GM19452 (cell line): Measurements from ENCODE around the gene GP9.

Source experiments
- ATAC-seq: cut with Tn5 transposase; IDR thresholded peaks from one replicate; pipeline ENCODE4 v1.9.1; 2021; ENCODE audit not compliant: unreplicated experiment

GP9 gene

GRCh38 chr3:129027544-129027880 lies 33.1 kb upstream of the GP9 start:
- no peak for ATAC-seq

DNA sequence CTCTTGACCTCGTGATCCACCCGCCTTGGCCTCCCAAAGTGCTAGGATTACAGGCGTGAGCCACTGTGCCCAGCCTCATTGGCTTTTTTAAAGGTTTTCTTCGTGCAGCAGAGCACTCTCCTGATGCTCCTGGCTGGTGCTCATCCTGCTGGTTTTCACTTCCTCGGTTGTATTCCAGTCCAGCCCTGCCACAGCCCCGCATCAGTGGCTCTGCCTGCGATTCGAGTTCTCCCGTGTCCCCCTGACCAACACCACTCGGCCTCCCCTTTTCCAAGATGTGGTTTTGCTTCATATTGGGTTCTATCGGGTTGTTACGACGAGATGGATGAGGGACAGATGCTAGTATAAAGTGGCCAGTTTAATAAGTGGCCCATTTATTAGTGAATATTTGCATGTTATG lies 31.7 kb upstream of the GP9 start:
- ATAC-seq, result no peak

DNA sequence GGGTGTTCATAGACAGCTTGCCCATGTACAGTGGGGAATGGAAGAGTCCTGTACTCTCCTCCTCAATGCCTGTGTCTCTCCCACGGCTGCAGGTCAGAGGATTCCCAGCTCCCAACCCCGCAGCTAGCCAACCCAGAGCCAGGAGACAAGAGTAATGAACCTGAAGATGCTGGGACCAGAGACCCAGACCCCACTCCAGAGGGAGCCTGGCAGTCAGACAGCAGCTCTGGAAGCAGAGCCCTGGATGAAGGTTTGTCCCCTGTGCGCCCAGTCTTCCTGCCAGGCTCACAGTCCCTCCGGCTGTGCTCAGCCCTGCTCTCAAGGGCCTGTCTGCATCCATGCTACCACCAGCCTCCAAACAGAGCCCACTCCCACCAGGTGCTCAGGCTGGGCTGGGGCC lies 30.0 kb upstream of the GP9 start:
- no peak for ATAC-seq

DNA sequence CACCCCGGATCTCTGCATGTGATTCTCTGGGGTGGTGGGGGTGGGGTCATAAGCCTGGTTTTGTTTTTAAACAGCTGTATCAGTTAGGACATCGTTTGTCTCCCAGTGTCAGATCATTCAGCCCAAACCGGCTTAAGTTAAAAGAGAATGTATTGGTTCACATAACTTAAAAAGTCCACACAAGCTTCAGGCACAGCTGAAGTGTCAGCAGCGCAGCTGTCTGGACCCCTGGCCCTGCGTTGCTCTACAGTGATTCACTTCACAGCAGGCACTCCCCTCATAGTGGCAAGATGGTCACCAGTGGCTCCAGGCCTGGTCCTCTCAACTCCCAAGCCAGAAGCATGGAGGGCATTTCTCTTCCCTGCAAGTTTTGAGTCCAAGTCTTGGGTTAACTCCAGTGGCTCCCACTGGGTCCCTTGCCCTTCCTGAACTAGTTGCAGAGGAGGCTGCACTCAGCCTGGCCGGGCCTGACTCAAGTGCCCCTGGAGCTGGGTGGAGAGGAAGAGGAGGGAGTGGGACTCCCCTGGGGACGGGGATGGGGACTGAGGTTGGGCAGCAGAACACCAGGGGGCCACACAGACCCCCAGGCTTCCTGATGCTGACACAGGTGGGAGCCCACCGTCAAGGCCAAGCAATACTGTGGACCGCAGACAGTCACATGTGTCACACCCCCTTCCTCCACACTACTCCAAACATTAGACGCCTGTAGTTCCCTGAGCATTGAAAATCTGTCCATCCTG lies 28.9 kb upstream of the GP9 start:
- ATAC-seq, result no peak

DNA sequence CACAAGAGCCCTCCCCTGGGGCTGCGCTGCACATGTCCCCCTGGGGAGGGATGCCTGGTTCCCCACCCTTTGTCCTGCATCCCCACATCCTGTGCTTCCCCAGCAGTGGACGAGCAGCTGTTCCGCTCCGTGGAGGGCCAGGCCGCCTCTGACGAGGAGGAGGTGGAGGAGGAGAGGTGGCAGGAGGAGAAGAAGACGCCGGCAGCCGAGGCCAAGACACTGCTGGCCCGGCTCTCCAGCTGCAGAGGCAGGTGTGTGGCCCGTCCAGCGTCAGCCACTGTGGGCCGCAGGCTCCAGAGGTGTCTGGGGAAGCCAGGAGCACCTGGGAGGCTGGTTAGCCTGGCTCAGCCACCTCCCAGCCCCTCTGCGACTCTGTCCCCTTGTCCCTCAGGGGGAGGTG lies 27.9 kb upstream of the GP9 start:
- no peak for ATAC-seq

DNA sequence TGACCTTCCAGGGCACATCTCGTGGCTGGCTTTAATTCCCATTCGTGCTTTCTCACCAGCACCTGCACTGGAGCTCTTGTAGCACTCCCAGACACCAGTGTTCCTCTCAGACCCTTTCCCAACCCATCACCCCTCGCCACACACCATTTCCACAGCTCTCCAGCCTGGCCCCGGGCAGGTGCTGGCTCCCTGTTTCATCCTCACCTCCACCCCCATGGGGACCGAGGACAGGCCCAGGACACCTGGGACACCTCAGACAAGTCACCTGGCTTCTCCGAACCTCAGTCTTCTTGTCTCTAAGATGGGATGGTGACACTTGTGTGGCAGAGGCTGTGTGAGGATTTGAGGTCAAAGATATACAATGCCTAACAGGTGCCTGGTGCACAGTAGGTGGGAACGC lies 27.4 kb upstream of the GP9 start:
- no peak for ATAC-seq

DNA sequence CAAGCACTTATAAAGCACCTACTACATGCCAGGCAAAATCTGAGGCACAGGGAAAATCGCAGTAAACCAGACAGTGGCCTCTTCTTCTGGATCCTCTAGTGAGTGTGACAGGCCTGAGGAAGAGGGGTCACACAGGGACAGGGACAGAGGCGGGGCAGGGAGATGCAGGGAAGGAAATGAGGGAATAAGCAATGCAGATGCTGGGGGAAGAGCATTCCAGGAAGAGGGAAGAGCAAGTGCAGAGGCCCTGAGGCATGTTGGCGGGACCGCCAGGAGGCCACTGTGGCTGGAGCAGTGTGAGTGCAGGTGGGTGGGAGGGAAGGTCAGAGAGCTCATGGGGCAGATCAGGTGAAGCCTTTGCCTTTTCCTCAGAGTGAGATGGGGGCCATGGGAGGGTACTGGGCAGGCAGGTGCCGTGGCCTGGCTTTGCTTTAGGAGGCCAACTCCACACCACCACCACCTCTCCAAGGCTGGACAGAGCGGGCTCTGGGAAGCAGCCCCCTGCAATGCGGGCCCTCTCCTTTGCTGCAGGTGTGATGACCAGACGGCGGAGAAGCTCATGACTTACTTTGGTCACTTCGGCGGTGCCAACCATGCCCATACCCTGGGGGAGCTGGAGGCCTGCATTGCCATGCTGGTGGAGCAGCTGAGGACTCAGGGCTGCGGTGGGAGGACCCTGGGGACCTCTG lies 26.8 kb upstream of the GP9 start:
- no peak for ATAC-seq

DNA sequence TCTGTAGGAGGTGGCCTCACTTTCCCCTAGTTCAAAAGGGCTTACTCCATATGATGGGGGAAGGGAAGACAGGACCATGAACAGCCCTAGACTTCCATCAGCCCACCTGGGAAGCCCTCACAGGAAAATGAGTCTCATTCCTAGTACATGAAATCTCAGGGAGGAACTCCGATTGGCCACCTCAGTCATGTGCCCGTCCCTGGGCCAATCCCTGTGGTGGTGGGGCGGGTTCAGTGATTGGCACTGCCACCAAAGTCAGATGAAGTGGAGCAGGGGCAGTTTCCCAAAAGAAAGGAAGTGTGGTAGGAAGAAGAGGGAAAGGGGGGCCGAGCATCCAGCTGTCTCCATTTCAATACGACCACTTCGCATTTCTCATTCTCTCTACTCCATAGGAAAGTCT lies 25.9 kb upstream of the GP9 start:
- ATAC-seq, result no peak

- ATAC-seq, result no peak
These were observed 25.0 kb upstream of the GP9 start for GRCh38 chr3:129035360-129036221.

GRCh38 chr3:129036222-129037092 lies 24.1 kb upstream of the GP9 start:
- no peak for ATAC-seq

- ATAC-seq, result no peak
These were observed 23.5 kb upstream of the GP9 start for GRCh38 chr3:129037093-129037419.

DNA sequence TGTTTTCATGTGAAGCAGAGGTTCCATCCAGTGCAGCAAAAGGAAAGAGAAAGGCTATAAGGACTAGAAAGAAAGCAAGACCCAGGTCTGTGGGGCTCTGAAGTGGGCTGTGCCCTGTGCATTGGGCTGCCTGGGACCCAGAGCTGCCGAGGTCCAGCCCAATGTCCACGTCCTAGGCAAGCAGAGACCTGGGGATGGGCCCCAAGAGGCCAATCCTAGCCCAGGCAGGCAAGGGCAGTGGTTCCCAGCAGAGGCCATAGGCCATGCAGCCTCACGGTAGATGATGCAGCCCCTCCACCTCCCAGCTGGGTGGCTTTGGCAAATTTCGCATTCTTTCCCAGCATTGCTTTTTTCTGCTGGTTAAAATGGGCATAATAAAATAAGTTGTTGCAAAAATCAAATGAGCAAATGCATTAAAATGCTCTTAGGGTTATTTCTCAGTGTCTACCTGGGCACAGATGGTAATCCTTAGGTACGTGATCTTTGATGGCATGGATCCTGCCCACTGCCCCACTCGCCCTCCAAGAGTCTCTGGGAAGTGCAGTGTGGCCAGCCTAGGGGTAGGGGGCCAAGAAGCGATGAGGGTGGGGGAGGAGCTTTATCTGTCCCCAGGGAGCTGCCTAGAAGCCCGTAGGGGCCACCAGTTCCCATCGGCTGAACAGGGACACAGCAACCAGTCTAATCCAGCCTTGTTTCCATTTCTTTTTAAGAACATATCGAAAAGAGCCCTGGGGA lies 22.3 kb upstream of the GP9 start:
- ATAC-seq, result no peak

DNA sequence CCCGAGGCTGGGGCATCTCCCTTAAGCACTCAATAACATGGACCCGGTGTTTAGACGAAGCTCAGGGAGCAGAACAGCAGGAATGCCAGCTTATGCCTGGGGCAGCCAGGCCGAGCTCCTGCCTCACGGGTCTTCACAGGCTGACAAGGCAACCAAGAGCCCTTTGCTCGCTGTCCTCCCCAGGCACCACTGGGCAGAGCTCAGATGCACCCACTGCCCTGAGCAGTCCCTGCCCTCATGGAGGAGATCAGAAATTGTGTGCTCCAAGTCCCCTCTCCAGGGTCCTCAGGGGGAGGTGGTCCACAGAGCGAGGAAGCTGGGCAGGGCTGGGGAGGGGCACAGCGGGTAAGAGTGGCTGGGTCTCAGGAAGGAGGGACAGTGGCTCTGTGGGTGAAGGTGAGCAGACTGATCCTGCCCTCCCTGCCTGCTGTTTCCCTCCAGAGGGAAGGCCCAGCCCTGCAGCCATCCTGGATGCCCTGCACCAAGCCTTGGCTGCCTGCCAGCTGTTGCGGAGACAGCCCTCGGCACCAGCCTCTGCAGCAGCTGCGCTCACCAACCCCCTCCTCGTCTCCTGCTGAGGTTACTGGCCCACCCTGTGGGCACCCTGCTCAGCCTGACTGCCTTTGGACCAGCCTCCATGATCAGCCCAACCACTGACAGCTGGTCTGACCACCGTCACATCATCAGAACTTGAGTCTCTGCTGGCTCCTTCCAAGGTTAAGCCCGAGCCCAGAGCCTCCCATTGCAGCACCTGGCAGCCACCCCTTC lies 21.1 kb upstream of the GP9 start:
- no peak for ATAC-seq

- ATAC-seq, result no peak
These were observed 20.6 kb upstream of the GP9 start for GRCh38 chr3:129040039-129040336.

DNA sequence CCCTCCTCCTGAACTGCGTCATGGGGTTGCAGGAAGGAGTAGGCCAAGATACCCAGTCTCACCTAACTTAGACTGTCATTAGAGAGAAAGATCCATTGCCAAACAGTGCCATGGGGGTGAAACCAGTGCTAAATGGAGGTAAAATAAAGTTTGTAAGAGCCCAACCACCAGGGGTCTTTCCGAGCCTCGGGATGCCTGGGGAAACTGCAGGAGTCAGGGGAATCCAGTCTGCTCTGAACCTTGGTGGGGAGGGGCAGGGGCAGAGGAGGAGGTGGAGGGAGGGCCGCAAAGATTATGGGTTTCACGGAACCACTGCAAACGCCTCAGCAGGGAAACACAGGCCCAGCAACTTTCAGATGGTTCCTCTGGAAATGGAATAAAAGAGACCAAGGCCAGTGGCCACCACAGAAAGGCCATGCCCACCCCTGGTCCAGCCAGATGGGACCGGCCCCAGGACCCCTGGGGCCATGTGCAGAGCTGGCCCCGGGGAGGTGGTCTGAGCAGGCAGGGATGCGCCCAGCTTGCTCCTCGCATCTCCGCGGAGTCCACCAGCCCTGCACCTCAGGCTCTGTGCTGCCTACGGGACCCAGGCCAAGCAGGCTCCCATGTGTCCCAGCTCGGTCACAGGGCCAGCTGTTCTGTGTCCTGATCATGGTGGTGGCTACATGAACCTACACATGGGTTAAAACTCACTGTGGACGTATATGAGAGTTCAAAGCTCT lies 19.8 kb upstream of the GP9 start:
- no peak for ATAC-seq

DNA sequence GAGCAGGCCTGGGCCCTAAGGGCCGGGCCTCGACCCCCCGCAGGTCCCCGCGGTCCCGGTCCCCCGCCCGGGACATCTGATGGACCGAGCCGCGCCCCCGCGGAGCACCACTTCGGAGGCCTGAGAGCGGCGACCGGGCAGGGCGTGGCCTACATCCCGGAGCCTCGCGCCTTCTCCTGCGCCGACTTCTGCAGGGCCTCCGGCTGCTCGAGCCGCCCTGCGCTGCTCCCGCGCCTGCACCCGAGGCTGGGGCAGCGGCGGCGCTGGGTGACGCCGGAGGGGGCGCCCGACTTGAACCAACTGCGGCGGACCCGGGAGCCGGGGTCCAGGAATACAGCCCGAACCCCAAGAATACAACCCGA lies 14.9 kb upstream of the GP9 start:
- no peak for ATAC-seq

DNA sequence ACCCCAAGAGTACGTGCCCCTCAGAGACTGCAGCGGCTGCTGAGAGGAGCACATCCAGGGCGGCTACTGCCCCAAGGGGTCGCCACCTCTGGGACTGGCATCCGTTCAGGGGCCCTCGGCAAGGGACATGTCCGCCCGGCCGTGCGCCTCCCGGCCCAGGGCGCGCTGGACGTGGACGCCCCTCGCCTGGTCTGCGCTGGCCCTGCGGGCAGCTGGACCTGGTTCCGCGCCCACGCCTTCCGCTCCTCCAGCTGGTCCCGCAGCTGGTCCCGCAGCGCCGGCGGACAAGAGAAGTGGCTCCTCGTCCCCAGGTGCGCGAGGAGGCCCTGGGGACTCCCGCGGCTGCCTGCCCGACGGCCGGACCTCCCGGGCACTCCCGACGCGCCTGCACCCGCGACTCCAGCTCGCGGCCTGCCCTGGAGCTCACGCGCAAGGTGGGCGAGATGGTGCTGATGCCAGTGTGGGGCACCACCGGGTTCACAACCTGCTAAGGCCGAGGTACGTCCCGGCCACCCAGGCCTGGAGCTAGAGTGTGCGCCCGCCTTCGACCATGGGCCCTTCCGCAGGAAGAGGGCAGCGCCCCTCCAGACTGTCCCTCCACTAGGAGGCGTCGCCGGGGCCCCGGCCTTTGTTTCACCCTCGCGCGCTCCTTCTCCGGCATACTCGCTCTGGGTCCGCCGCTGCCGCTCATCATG lies 14.4 kb upstream of the GP9 start:
- no peak for ATAC-seq

- no peak for ATAC-seq
These were observed 13.6 kb upstream of the GP9 start for GRCh38 chr3:129046732-129047552.
